ENCODE results near the gene HIVEP2. TPM values are rescaled to one million over a fixed set of nuclear protein-coding genes. Genes with fewer than 3 reads are reported as not detected.

Gene HIVEP2
- total and polyA plus RNA-seq, 8 donors, result 0.58 to 14.3 (median 4.8) TPM

DNA sequence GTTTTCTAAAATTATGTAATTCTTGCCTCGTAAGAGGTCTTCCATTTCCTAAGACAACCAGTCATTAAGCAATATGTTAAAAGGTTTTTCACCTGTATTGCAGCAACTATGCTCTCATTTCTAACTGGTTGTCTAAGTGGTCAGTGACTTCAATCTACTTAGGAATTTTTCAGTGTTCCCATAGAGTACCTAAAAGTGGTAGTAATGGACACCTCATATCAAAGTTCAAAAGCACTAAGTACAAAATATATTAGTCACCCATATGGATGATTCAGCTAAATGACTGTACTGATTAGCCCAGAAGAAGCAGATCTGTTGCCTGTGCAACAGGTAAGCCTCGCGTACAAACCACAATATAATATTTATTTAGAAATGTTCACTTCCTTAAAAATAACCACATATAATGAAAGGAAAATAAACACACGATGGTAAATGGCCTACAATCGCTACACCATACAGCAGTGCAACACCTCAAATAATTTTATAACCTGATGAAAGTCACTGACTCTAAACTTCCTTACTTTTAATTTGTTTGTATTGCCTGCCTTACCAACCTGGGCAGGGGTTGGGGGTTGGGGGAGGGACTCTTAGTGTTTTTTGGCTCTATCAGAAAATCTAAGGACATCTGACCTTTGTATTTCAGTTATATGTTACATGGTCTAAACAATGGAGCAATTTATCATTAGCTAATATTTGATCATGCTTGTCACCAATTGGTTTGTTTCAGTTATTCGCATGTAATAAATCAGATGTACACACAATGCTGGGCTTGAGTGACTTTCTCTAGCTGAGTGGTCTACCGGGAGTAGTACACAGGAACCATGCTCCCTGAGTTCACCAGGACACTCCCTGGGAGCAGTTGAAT lies 105.9 kb downstream of the HIVEP2 start:
- Histone ChIP-seq H3K27ac (no peak overlapping the region), H3K4me3 (no peak overlapping the region), H3K36me3 (no peaks in the 10 kb centered on the region), H3K27me3 (no peaks in the 10 kb centered on the region), H3K4me1 (peaks cover 0 to 59% (median 14%) of the 10 kb centered on the region in 4 donors), H3K9me3 (no peaks in the 10 kb centered on the region)
- WGBS, 5 donors, result 46 to 64% (median 55%) methylated on average over 7 of the region's 7 CpGs
- no peak for DNase-seq
- intact Hi-C loops (cut with DNase I; ENCODE audit: low total_unique reads), result no loop called here
- TF ChIP-seq POLR2AphosphoS5 (IDR thresholded peaks at IDR 0.05), result peak in 1 of 3 donors; percentile 52
- TF ChIP-seq, protein P1, sequence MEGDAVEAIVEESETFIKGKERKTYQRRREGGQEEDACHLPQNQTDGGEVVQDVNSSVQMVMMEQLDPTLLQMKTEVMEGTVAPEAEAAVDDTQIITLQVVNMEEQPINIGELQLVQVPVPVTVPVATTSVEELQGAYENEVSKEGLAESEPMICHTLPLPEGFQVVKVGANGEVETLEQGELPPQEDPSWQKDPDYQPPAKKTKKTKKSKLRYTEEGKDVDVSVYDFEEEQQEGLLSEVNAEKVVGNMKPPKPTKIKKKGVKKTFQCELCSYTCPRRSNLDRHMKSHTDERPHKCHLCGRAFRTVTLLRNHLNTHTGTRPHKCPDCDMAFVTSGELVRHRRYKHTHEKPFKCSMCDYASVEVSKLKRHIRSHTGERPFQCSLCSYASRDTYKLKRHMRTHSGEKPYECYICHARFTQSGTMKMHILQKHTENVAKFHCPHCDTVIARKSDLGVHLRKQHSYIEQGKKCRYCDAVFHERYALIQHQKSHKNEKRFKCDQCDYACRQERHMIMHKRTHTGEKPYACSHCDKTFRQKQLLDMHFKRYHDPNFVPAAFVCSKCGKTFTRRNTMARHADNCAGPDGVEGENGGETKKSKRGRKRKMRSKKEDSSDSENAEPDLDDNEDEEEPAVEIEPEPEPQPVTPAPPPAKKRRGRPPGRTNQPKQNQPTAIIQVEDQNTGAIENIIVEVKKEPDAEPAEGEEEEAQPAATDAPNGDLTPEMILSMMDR (IDR thresholded peaks at IDR 0.05), result no peak

DNA sequence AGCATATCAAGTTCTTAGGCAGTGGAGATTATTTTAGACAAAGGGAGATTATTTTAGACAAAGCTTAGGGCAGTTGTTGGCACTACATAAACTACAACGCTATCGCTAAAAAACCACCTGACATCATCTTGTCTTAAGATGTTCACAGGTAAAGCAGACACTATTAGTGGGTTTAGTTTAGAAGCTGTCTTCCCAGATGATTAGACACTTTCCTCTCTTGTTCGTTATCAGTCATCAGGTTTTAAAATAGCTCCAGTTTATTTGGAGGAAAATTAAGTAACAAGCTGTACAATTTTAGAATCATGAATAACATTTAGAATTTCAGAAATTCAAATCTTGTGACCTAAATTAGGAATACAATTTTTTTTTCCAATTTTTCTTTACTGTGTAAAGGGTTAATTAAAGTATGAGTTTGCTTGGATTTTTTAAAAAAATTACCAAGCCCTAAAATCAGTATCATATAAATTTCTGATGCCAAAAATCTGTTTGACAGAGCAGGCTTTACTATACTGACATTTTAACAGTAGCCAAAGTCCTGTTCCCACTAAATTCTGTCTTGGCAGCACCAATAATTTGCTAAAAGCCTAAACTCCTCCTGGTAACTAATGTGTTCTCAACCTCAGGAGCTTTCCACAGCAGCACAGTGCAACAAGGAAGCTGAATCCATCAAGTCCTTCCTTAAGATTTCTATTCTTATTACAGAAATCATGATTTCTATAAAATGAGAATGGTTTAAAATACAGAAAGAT lies 109.0 kb downstream of the HIVEP2 start:
- TF ChIP-seq, protein P1 (IDR thresholded peaks at IDR 0.05), result no peak
- no peak for TF ChIP-seq POLR2A (IDR thresholded peaks at IDR 0.05)
- no peak for TF ChIP-seq EP300 (IDR thresholded peaks at IDR 0.05)
- TF ChIP-seq POLR2AphosphoS5 (IDR thresholded peaks at IDR 0.05), result no peak
- no peaks in the 10 kb centered on the region for H3K36me3 ChIP-seq
- 91 to 96% (median 94%) methylated on average over 3 of the region's 3 CpGs for WGBS, 5 donors

DNA sequence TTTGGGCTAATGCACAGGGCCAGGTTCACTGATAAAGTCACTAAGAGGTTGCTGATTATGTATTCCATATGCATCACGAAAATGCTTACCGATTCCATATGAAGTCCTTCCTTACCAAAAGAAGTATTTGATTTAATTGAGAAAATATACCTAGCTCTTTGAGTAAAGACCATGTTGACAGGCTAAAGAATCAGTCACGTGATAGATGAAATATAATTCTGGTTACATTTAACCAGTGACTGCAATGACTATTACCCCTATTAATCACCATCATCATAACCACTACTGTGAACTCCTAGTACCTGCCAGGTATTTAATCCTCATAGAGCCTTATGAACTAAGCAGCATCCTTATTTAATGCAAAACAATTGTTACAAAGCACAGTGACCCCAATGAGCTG lies 110.1 kb downstream of the HIVEP2 start:
- DNase-seq, result no peak
- Histone ChIP-seq H3K4me3 (no peak overlapping the region), H3K27ac (no peak overlapping the region), H3K27me3 (no peaks in the 10 kb centered on the region), H3K36me3 (no peaks in the 10 kb centered on the region), H3K4me1 (peaks cover 0 to 56% (median 19%) of the 10 kb centered on the region in 4 donors), H3K9me3 (no peaks in the 10 kb centered on the region)
- WGBS, 5 donors, result 95 to 99% (median 97%) methylated on average over 3 of the region's 3 CpGs
- intact Hi-C loops (cut with DNase I; ENCODE audit: low total_unique reads), result no loop called here
- no peak for TF ChIP-seq POLR2AphosphoS5 (IDR thresholded peaks at IDR 0.05)
- TF ChIP-seq, protein P1 (IDR thresholded peaks at IDR 0.05), result no peak
- no peak for TF ChIP-seq EP300 (IDR thresholded peaks at IDR 0.05)
- TF ChIP-seq POLR2A (IDR thresholded peaks at IDR 0.05), result no peak

More for the DNA sequence above, 109.0 kb downstream of the HIVEP2 start:
- no peaks in the 10 kb centered on the region for H3K9me3 ChIP-seq
- H3K4me3 ChIP-seq, result no peak overlapping the region
- no peaks in the 10 kb centered on the region for H3K27me3 ChIP-seq
- H3K4me1 ChIP-seq, result peaks cover 0 to 55% (median 19%) of the 10 kb centered on the region in 4 donors
- intact Hi-C loops (cut with DNase I; ENCODE audit: low total_unique reads), result no loop called here
- H3K27ac ChIP-seq, result no peak overlapping the region
- DNase-seq, result no peak

DNA sequence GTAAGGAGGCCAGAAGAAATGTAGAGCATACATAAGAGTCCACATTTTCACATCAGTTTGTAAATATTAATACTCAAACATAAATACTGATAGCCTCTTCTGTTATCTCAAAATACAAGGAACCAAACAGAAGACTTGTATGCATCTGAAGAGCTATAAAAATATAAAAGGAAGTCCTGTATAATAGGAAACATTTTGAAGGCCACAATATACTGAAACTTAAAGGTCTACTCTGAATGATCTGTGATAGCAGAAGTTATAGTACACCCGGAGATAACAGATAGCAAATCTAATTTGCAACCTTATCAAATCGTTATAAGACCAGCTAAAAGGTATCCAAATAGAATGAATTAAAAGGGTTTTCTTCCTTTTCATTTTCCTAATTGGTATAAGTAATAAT lies 111.2 kb downstream of the HIVEP2 start:
- Histone ChIP-seq H3K4me1 (peaks cover 0 to 47% (median 12%) of the 10 kb centered on the region in 4 donors), H3K9me3 (no peaks in the 10 kb centered on the region), H3K36me3 (no peaks in the 10 kb centered on the region), H3K27ac (no peak overlapping the region), H3K27me3 (no peaks in the 10 kb centered on the region), H3K4me3 (no peak overlapping the region)
- WGBS, 5 donors, result 22 to 47% (median 42%) methylated on average over 2 of the region's 2 CpGs
- DNase-seq, result no peak
- TF ChIP-seq POLR2A (IDR thresholded peaks at IDR 0.05) (no peak), POLR2AphosphoS5 (IDR thresholded peaks at IDR 0.05) (peak in 2 of 3 donors; percentile 8 to 27)
- intact Hi-C loops (cut with DNase I; ENCODE audit: low total_unique reads), result no loop called here

Measured in stomach (tissue), 9 donors.